Measurements from ENCODE around the gene SEPSECS. TPM values are rescaled to one million over a fixed set of nuclear protein-coding genes. Genes with fewer than 3 reads are reported as not detected.

Gene SEPSECS
- total and polyA plus RNA-seq, 9 of the 15 experiments (the other 6 are each of a cell fraction or from before 2014, with no cell fraction given): 3.9 to 17.2 (median 7.9) TPM

GRCh38 chr4:25096251-25096980, 63.8 kb downstream of the SEPSECS start (continued):
- TF ChIP-seq ZFP91 (CRISPR knock-in tag; IDR thresholded peaks at IDR 0.05) (no peak), HNRNPUL1 (IDR thresholded peaks at IDR 0.05; ENCODE audit: low read length) (no peak)

- Histone ChIP-seq H3K9me1 (ENCODE audit: control insufficient read depth, insufficient read depth, low read length) (no peaks in the 10 kb centered on the region), H3K9ac (ENCODE audit: insufficient read depth in 1 of 2, low read depth in 2 of 2, low read length in 2 of 2) (no peak overlapping the region), H3K9me3 (replicated peaks; ENCODE audit: control insufficient read depth, insufficient read depth, low read depth, low read length) (peaks cover 4% of the 10 kb centered on the region), H3K27ac (ENCODE audit: extremely low read depth, low read depth, low read length) (no peak overlapping the region), H4K20me1 (replicated peaks; ENCODE audit: control insufficient read depth, insufficient read depth, low read length) (no peaks in the 10 kb centered on the region), H2AFZ (ENCODE audit: low read depth, low read length) (no peak overlapping the region), H3K79me2 (ENCODE audit: control insufficient read depth, insufficient read depth, low read length) (no peaks in the 10 kb centered on the region), H3K4me3 (no peak overlapping the region), H3K4me1 (replicated peaks in 1 of 2; ENCODE audit: control insufficient read depth in 2 of 2, insufficient read depth in 2 of 2, low read length in 2 of 2) (peaks cover 6 to 7% of the 10 kb centered on the region in 2 experiments; a peak in 4 of 5 replicates), H3K36me3 (ENCODE audit: control insufficient read depth, insufficient read depth, low read length) (no peaks in the 10 kb centered on the region), H3K27me3 (ENCODE audit: control insufficient read depth in 2 of 2, insufficient read depth in 2 of 2, low read length in 2 of 2) (peaks cover 24 to 40% of the 10 kb centered on the region in 2 experiments), H3K4me2 (ENCODE audit: insufficient read depth, low read length) (no peak overlapping the region)
- DNase-seq (ENCODE audit: extremely low read depth in 1 of 4, low spot score in 3 of 4) (no peak), ATAC-seq (no peak; the same call in 1 of the 3 replicates), FAIRE-seq (no peak)
- POLR2A ChIA-PET: no interaction called here
- intact Hi-C loops (cut with micrococcal nuclease) (no loop called here), in situ Hi-C loops (cut with MboI) (no loop called here)
- no TSS peak for BruUV-seq (replicated peaks)
- WGBS (ENCODE audit: insufficient coverage, low coverage, missing lambda C conversion rate): 16% methylated on average over 24 of the region's 24 CpGs
- TF ChIP-seq E2F6 (IDR thresholded peaks at IDR 0.05; ENCODE audit: borderline replicate concordance in 1 of 2, extremely low read depth in 1 of 2, insufficient read depth in 1 of 2, insufficient read length in 1 of 2, low read depth in 1 of 2, low read length in 1 of 2, poor library complexity in 1 of 2, severe bottlenecking in 1 of 2): peak in 1 of 2 experiments; percentile 42
- no peak for TF ChIP-seq EGR1 (conservative IDR thresholded peaks at IDR 0.05)
- CTCF ChIA-PET (ENCODE audit: low intra/inter-chr PET ratio): no interaction called here
Measured at GRCh38 chr4:25095837-25096236, 64.4 kb downstream of the SEPSECS start.
